ENCODE data around the gene APOC4.

The APOC4 gene

GRCh38 chr19:44954649-44955504 lies 12.8 kb downstream of the APOC4 start, which contains the start of gene CLPTM1:
TSS of gene CLPTM1 (plus strand) at chr19:44955380. CDS start at chr19:44955396, 16 bp downstream.
- TF ChIP-seq CTCF (IDR thresholded peaks at IDR 0.05; ENCODE audit: control insufficient read depth, extremely low read depth, insufficient read depth) = no peak
- peak; percentile 73 for DNase-seq (ENCODE audit: low read depth)
- H3K4me3 ChIP-seq (ENCODE audit: low read depth, low read length) = peak within 1 kb of the TSS; percentile 80

GRCh38 chr19:44955505-44956439 lies 13.7 kb downstream of the APOC4 start:
- DNase-seq (ENCODE audit: low read depth) = no peak
- no peak for TF ChIP-seq CTCF (IDR thresholded peaks at IDR 0.05; ENCODE audit: control insufficient read depth, extremely low read depth, insufficient read depth)
- H3K4me3 ChIP-seq (ENCODE audit: low read depth, low read length) = peak overlapping the region; percentile 80

- no peak for TF ChIP-seq CTCF (IDR thresholded peaks at IDR 0.05; ENCODE audit: control insufficient read depth, extremely low read depth, insufficient read depth)
- DNase-seq (ENCODE audit: low read depth) = no peak
- no peak overlapping the region for H3K4me3 ChIP-seq (ENCODE audit: low read depth, low read length)
Measured at GRCh38 chr19:44957526-44957925, 15.5 kb downstream of the APOC4 start.

- no peak overlapping the region for H3K4me3 ChIP-seq (ENCODE audit: low read depth, low read length)
- no peak for DNase-seq (ENCODE audit: low read depth)
- no peak for TF ChIP-seq CTCF (IDR thresholded peaks at IDR 0.05; ENCODE audit: control insufficient read depth, extremely low read depth, insufficient read depth)
Measured at GRCh38 chr19:44958090-44958489, 16.1 kb downstream of the APOC4 start.

GRCh38 chr19:44959691-44960090 lies 17.7 kb downstream of the APOC4 start:
- no peak for DNase-seq (ENCODE audit: low read depth)
- no peak overlapping the region for H3K4me3 ChIP-seq (ENCODE audit: low read depth, low read length)
- no peak for TF ChIP-seq CTCF (IDR thresholded peaks at IDR 0.05; ENCODE audit: control insufficient read depth, extremely low read depth, insufficient read depth)

- DNase-seq (ENCODE audit: low read depth) = no peak
- H3K4me3 ChIP-seq (ENCODE audit: low read depth, low read length) = no peak overlapping the region
- no peak for TF ChIP-seq CTCF (IDR thresholded peaks at IDR 0.05; ENCODE audit: control insufficient read depth, extremely low read depth, insufficient read depth)
Measured at GRCh38 chr19:44960906-44961728, 19.1 kb downstream of the APOC4 start.

Measured in LNCaP clone FGC (cell line).